HG03571 (cell line): ENCODE measurements around the gene TKFC.

Experiments
- ATAC-seq: cut with Tn5 transposase; IDR thresholded peaks from one replicate; pipeline ENCODE4 v1.9.1; 2021; ENCODE audit not compliant: unreplicated experiment

TKFC gene

DNA sequence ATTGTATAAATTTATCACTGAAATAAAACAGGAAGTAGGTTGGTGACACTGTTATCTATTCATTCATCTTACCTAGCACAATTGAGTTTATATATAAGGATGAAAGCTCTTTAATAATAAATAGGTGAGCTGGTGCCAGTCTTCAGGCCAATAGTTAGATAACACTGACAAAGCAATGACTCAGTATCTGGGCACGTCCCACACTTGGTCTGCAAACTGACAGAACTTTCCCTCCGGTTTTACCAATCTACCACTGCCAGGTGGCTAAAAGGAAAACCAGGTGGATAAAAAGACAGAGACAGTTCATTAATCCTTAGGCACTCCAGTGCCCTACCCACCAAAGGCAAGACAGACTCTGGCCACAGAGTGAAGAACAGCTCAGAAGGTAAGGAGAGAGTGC lies 17.8 kb upstream of the TKFC start:
- no peak for ATAC-seq

DNA sequence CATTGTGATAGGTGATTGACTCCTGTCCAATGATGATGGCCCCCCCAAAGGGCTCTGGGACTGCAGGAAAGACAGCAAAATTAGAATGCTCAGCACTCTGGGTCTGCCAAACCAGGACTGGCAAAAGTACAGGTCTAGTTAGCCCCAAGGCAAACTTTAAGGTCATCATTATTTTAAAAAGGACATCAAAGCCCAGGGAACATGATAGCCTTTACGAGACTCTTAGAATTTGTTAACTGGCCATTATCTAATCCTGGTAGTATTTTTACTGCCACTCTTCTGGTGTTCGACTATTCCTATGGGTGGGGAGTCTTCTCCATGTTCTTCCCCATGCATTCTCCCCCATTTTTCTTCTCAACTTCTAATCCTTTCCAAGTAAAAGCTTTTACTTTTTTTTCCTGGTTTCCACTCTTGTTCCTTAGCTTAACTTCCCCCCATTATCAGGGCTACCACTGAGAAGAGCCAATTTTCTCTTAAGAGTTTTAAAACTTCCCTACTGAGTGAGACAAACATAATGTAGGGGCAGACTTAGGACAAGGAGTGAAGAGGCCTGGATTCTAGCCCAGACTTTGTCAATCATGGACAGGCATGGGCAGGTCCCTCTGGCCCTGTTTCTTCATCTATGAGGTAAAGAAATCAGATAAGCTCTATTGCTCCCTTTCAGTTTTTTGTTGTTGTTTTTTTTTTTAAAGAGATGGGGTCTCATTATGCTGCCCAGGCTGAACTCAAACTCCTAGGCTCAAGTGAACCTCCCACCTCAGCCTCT lies 7.2 kb upstream of the TKFC start:
- no peak for ATAC-seq

DNA sequence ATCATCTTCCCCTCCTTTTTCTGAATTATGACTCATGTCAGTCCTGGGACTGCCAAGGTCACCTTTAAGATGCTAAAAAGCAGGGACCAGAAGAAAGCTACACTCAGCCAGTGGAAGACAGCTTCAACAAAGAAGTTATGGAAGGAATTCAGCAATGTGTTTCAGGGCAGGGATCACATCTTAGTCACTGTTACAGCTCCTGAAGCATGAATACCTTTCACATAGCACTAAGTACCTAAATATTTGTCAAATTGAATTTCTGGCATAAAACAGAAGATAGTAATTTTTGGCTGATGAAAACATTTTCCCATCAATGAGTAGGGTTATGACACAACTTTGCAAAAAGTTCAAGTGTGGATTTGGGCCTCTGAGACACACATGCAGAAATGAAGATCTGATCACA lies 5.4 kb upstream of the TKFC start:
- ATAC-seq: no peak

DNA sequence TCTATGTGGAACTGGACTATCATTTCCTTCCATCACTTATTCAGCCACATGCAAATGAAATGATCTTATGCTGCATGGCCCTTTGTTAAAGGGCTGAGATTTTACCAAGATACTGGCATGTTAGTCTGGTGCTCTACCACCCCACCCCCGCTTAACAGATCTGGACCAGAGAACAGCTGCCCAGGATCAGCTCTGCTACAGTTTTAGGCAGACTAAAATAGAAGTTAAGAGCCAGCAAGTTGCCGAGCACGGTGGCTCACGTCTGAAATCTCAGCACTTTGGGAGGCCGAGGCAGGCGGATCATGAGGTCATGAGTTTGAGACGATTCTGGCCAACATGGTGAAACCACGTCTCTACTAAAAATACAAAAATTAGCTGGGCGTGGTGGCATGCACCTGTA lies 4.7 kb upstream of the TKFC start:
- ATAC-seq: no peak

DNA sequence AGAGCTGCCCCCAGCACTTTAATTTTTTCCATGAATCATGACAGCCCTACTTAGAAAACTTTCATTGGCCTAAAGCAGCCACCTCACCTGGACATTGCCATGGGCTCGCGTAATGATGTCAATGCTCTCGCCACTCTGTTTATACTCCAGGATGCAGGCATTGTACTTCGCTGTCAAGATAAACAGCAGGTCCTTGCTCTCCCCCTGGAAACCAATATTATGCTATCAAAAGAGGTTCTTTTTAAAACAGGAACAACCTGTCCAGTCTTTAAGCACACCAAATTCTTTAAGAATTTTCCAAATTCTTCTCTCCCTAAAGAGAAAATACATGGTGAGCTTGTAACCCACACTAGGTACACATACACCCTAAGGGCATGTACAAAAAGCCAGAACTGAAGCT lies 3.2 kb upstream of the TKFC start:
- no peak for ATAC-seq

DNA sequence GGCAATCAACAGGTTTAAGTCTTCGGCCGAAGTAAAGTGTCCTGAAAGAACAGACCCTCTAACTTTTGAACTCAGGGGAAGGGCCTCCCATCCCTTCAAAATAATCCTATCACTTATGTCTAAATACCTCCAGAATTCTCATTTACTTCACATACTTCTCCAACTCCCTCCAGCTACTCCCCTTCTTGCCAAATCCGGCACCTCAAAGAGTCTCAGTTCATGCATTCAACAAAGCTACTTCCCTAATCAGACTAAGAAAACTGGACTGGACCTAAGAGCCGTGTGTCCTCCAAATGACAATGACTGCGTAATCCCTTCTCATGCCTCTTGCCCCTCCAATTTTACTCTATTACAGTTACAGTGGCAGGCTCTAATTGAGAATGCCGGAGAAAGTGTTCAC lies 1.4 kb upstream of the TKFC start:
- ATAC-seq: no peak

DNA sequence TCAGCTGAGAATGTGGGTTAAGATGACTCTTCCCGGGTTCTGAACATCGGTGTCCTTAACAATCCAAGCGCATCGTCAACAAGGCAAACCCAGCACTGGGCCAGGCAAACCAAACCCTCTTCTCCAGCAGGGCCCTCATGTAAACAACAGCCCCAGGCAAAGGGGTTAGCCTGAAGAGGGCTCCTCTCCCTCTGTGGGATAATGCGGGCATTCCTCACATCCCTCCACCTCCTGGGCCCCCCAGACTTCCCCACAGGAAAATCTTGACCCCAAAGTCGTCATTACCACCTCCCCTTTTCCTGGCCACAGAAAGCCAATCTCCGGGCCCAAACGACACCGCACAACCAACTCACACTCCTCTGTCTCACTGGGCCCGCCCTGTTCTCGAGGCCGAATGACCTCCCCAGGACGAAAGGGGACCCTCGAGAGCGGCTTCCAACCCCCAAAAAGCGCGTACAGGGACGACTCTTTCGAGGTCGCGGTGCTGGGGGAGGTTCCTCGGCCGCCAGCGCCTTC lies 689 bp upstream of the TKFC start:
- ATAC-seq: no peak

DNA sequence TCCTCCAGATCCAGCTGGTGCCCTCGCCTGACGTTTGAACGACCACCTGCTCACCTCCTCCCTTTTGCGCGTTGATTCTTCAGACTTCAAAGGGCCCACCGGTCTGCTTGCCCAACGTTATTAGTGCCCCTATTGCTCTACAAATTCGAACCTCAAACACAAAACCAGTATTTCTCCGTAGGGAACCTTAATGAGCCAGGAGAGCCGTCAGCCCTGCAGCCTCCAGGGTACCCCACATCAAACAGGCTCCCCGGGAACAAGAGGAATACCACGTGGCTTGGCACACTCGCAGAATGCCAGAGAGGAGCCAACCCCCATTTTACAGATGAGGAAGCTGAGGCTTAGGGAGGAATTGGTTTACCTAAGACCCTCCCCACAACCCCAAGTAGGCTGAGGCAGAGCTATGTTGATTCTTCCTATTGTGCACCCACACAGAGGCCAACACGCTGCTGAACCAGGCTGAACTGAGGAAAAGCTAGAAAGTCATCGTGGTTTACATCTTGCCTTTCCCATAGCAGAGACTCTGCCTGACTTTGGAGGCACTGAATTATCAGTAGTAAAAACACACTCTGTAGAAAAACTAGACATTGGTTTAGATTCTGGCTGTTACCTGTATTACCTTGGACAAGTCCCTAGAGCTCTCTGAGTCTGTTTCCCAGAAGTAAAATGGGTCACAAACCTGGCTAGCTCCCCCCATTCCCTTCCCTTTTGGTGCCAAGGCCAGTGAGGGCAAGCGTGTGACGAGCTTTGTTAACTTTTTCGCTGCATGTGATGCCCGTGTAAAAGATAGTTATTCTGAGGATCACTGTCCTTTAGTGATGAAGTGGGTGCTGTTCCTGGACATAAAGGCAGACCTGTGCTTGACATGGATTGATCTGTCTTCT lies 764 bp downstream of the TKFC start:
- ATAC-seq: no peak

DNA sequence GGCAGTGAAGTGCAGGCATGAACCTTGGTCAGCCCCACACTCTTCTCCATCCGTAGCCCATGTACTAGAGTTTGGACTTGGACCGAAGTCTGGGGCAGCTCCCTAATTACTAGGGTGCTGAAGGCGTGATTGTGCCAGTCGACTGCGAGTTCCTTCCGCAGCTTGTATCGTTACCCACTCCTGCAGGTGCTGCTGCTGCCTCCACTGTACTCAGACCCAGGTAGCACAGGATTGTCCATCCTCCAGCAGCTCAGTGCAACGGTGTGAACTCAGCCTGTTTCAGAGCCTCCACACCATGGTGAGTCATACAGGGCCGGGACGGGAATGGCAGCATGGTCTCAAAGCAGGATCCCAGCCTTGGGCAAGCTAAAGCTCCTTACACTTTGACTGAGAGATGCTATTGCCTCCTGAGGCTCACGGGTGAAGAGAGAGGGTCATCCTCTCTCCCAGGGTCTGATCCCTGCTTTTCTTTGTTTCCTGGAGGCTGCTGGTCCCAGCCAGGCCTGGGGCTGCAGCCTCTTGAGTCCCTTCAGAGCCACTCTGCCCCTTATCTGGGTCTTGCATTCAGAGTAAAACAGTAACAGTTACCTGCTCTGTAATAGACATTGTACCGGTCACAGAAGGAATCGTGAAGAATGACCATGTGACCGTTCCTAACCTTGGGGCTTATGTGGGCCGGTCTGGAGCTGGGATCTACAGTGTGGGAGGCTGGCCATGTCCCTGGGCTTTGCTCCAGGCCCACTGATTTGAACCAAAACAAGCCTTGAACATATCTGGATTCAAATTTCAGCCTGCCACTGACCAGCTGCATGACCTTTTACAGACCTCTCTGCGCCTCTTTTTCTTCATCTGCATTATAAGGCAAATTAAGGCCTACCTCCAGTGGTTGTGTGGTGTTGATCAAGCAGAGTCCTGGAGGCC lies 1.7 kb downstream of the TKFC start:
- ATAC-seq: no peak

DNA sequence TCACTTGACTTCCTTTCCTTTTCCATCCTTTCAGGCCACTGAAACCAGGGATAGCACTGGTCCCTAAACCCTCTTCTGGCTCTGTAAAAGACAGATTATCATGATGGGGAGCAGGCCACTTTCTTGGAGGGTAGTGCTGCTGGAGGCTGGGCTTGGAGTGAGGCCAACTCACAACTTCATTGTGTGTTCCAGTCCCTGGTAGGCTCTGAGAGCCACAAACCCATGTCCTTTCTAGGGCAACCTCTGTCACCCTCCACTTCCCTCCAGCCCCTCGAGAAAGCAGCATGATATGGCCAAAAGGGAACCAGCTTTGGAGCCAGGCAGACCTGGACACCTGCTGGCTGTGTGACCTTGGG lies 2.3 kb downstream of the TKFC start:
- ATAC-seq: no peak

DNA sequence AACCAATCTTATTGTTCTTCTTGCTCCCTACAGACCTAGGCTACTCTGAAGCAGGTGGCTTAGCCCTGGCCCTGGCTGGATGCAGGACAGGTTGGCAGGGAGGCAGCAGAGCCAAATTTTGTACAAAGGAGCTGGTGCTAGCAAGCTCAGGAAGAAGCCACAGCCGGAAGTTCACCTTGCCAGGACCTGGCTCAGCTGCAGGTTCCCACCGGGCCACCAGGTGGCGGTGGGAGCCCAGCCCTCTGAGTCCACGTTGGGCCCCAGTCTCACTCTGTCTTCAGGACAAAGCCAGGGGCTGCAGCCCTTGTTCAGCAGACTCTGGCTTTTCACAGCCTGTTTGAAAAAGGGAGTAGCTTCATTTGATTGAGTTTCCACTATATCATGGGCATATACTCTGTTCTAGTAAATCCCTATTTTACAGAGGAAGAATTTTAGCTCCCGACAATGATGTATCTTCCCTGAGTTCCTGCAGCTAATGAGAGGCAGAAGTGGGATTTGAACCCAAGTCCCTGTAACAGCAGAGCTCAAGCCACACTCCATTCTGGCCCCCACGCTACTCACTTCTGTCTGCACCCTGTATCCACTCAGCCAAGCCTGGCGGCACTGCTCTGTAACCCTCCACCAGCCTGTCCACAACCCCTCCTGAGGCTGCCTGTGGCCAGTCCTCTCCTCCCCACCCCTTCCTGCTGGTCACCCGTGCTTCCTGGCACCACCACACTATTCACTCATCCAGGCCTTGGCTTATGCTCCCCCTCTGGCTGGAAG lies 3.3 kb downstream of the TKFC start:
- peak; percentile 44 for ATAC-seq

DNA sequence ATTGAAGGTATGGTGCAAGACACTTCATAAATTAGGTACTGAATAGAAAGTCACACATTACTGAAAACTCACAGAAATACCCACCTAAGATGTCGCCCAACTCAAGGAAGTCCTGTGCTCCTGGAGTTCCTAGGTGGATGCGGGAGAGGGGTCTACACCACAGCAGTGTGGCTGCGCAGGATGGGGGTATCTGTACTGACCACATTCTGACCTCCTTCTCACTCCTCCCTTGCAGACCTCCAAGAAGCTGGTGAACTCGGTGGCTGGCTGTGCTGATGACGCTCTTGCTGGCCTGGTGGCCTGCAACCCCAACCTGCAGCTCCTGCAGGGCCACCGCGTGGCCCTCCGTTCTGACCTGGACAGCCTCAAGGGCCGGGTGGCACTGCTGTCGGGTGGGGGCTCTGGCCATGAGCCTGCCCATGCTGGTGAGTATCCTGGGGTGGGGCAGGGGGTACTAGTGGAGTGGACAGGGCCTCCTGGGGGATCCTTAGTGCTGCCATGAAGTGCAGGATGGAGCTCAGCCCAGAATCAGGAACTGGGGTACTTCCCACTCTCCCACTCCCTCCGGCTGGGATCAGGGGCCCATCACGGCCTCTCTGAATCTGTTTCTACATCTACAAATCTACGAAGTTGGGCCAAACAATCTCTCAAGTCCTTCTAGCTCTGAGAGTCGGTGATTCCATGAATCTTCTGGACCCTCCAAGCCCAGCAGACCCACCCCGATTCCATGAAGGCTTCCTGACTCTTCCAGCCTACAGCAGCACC lies 4.9 kb downstream of the TKFC start:
- ATAC-seq: no peak

DNA sequence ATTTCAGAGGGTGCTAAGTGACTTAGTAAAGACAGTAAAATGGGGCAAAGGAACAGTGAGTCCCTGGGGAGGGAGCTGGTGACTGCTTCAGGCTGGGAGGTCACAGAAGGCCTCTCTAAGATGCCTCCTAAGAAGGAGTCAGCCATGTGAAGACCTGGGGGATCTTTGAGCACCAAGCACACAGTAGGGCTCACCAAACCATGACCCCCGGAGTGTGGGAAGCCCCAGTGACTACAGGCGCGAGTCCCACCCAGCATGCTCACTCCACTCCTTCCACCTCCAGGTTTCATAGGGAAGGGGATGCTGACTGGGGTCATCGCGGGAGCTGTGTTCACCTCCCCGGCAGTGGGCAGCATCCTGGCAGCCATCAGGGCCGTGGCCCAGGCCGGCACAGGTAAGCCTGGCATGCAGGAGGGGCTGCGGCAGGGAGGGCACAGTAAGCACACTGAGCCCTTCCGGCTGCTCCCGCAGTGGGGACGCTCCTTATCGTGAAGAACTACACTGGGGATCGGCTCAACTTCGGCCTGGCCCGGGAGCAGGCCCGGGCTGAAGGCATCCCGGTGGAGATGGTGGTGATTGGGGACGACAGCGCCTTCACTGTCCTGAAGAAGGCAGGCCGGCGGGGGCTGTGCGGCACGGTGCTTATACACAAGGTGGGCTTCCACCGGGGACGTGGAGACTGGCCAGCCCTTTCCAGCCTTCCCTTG lies 5.9 kb downstream of the TKFC start:
- no peak for ATAC-seq

DNA sequence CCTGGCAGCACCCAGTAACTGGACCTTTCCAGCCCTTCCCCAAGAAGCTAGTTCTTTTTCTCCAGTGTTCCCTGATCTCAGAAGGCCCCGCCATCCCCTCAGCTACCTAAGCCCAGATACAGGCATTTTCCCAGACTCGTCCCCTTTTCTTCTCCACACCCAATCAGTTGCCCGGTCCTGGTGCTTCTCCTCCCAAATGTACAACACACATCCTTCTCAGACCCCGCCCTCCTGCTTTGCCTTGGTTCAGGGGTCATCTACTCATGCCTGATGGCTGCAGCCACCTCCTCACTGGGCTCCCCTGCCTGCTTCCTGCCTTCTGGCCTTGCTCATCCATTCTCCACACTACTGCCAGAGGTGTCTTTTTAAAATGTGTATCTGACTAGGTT lies 6.5 kb downstream of the TKFC start:
- ATAC-seq: no peak

DNA sequence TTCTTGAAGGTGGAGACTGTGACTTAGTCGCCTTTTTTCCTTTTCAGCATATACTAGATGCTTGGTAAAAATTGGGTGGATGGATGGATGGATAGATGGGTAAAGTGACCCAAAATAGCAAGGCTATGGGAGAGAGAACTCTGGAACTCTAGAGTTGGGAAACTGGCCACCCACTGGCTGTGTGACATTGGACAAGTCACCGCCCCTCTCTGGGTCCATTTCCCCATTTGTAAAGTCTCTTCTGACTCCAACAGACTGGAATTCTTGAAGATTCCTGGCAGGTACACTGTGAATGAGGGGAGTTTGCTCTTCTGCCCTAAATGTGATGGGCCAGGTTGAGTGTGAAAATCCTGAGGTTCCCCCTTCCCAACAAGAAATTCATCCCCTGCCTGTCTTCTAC lies 8.0 kb downstream of the TKFC start:
- ATAC-seq: no peak

DNA sequence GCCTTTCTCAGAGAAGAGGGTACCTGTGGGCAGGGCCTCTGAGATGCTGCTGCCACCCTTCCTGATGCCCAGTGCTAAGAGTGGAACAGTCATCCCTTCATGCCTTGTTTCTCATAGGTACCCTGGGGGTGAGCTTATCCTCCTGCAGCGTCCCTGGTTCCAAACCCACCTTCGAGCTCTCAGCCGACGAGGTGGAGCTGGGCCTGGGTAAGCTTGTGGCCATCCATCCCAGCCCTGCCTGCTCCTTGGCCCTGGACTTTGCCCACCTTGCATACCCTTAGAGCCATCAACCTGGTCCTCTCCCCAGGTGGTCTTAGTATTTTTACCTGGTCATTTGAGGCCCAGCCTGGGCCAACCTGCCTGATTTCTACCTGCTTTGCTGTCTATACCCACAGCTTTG lies 8.7 kb downstream of the TKFC start:
- no peak for ATAC-seq

DNA sequence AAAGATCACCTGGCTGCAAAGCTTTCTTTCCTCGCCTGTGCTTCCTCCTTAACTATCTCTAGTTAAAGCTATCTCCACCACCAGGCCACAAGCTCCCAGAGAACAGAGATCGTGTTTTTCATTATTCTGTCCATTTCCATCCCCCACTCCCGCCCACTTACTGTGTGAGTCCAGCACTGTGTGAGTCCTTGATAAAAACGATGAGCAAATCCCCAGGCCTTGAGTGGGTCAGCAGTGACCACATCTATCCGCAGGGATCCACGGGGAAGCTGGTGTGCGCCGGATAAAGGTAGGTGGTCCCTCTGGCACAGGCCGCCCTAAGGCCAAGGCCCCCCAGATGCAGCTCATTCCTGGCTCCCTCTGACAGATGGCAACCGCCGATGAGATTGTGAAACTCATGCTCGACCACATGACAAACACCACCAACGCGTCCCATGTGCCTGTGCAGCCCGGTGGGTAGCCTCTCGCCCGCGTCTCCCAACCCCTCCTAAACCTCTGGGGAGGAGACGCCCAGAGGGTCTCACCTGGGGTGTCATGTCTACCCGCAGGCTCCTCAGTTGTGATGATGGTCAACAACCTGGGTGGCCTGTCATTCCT lies 9.3 kb downstream of the TKFC start:
- no peak for ATAC-seq

DNA sequence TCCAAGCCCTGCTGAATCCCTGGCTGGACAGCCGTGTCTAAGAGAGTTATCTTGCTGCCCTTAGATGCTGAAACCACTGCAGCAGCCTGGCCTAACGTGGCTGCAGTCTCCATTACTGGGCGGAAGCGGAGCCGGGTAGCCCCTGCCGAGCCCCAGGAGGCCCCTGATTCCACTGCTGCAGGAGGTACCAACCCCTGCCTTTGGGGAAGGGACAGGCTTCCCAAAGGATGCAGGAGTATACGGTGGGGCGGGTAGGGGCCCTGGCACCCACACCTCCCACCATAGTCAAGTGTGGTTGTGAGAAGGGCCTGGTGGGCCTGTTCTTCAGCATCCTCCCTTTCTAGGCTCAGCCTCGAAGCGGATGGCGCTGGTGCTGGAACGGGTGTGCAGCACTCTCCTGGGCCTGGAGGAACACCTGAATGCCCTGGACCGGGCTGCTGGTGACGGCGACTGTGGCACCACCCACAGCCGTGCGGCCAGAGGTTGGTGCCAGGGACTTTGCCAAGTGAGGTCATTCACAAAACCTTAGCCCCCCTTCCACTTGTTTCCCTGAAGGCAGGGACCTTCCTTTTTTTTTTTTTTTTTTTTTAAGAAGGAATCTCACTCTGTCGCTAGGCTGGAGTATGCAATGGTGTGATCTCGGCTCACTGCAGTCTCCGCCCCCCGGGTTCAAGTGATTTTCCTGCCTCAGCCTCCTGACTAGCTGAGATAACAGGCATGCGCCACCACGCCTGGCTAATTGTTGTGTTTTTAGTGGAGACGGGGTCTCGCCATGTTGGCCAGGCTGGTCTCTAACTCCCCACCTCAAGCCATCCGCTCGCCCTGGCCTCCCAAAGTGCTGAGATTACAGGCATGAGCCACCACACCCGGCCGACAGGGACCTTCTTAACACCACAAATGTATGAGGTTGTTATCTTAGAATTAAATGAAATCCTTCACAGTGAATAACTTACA lies 11.0 kb downstream of the TKFC start:
- no peak for ATAC-seq
